Measurements from ENCODE around the gene CADM2.

Gene CADM2

GRCh38 chr3:85208650-85209049 is 249.9 kb downstream of the CADM2 start:
- no peak for DNase-seq

GRCh38 chr3:85210540-85210939 is 251.8 kb downstream of the CADM2 start:
- no peak for DNase-seq

- DNase-seq: no peak
These were observed 270.2 kb downstream of the CADM2 start for GRCh38 chr3:85228966-85229365.

GRCh38 chr3:85244091-85244490 is 285.3 kb downstream of the CADM2 start:
- DNase-seq: no peak

- DNase-seq: no peak
These were observed 285.7 kb downstream of the CADM2 start for GRCh38 chr3:85244519-85244918.

- DNase-seq: no peak
These were observed 293.0 kb downstream of the CADM2 start for GRCh38 chr3:85251766-85252165.

GRCh38 chr3:85252686-85253085 is 293.9 kb downstream of the CADM2 start:
- DNase-seq: no peak

GRCh38 chr3:85254738-85255137 is 295.9 kb downstream of the CADM2 start:
- no peak for DNase-seq

GRCh38 chr3:85255949-85256348 is 297.2 kb downstream of the CADM2 start:
- DNase-seq: no peak

GRCh38 chr3:85258326-85258725 is 299.5 kb downstream of the CADM2 start:
- DNase-seq: no peak

GRCh38 chr3:85258819-85259218 is 300.0 kb downstream of the CADM2 start:
- no peak for DNase-seq

DNA sequence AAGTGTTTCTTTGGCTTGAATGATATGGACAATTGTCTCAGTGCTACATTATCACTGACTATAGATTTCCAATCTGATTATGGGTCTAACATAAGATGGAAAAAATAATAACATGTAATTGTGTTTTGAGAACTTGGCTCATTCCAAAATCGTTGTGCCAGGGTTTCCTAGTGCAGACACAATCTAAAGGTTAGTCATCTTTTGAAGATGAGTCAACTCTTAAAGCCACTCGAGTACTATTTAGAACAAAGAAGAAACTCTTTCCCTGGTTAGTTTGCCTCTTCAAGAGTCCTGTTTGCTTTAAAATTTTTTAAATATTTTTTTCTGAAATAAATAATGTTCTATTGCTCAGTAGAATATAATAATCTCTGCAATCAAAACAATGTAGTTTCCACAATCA is 301.0 kb downstream of the CADM2 start:
- DNase-seq: no peak

DNA sequence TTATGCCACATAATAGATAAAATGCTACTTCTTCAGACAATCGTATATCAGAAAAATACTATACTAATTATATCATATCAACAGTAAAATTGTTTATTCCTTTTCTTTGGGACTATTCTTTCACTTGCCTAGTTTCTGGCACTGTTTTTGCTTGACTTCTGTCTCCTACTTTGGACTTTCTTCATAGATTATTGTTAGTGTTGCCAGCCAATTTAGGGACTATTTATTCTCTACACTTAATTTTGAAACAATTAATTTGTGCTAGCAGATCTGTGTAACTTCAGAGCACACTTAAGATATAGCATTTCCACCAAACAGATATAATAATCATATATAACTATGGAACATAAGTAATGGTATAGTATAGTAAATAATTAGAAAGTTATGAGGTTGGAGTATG is 305.6 kb downstream of the CADM2 start:
- DNase-seq: no peak

GRCh38 chr3:85270488-85270887 is 311.7 kb downstream of the CADM2 start:
- no peak for DNase-seq

DNA sequence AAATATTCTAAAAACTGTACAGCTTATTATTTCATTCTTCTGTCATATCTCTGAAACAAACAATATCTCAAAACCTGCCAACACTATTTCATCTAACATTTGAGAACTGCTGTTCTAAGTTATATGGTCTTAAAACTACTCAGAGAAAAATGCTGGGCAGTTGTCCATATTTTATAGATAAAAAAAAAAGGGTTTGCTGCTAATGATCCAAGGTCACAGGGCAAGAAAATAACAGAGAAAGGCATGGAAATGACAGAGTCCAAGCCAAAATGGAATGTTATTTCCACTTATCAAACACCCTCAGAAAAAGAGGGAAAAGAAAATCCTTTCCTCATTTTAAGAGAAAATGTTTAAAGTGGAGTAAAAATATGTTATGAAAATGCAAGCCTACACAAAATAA is 313.1 kb downstream of the CADM2 start:
- DNase-seq: no peak

- DNase-seq: no peak
These were observed 329.5 kb downstream of the CADM2 start for GRCh38 chr3:85288257-85288656.

GRCh38 chr3:85297291-85297690 is 338.5 kb downstream of the CADM2 start:
- DNase-seq: no peak

- no peak for DNase-seq
These were observed 339.2 kb downstream of the CADM2 start for GRCh38 chr3:85298032-85298431.

DNA sequence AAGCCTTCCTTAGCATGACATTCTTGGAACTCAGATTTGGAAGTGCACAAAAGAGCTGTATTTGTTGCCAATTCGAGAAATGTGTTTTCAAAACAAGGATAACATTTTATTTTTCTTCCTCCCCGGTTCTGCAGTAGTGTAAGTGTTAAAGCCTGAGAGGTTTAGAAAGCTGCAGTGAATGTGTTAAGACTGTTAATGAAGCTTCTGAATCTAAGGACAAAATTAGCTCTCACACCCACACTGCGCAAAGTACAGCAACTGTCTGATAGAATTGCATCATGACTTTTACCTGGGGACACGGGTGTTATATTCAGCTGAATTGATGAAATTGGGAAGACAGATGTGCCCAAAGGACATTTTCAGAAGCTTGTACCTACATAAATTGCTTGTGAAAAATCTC is 344.4 kb downstream of the CADM2 start:
- DNase-seq: no peak

GRCh38 chr3:85304360-85304964 is 345.7 kb downstream of the CADM2 start:
- DNase-seq: no peak

DNA sequence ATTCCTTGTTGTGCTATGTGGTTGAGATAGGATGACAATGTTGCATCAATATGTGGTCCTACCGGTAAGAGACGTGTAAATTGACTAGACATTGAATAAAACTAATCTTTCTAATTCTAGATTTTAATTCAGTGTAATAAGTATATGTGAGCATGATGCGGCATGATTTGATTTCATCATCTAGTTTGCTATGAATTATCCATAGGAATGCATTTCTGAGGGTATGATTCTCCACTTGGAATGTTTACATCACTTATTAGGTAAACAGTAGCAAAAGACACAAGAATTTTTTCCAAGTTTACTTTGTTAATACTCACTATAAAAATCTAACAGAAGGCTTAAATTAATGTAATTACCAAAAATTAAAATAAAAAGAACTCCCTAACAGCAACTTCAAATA is 353.5 kb downstream of the CADM2 start:
- DNase-seq: no peak

GRCh38 chr3:85313380-85313779 is 354.6 kb downstream of the CADM2 start:
- no peak for DNase-seq

DNA sequence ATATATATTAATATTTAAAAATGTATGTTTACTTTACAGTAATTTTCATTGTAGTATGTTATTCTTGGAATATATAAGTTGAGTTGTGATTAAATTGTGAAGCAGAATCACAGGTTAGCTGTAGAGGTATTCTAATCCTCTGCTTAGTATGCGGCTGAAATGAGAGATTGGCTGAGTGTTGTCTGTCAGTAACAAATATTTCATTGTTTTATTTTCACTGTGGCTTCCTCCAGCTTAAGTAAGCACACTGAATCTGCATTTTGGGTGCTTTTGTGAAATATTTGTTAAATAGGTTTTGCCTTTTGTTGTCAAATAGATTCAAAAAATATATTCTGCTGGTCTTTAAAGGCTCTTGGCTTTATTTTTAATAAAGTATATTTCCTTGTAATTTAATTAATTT is 357.5 kb downstream of the CADM2 start:
- DNase-seq: no peak

GRCh38 chr3:85321892-85322291 is 363.1 kb downstream of the CADM2 start:
- no peak for DNase-seq

GRCh38 chr3:85330071-85330470 is 371.3 kb downstream of the CADM2 start:
- DNase-seq: no peak

- no peak for DNase-seq
These were observed 379.1 kb downstream of the CADM2 start for GRCh38 chr3:85337895-85338294.

All from activated CD4-positive, CD25-positive, alpha-beta regulatory T cell (primary cell).